Keratinocyte (primary cell): ENCODE results near the gene TBX20. TPM values are rescaled to one million over a fixed set of nuclear protein-coding genes. Genes with fewer than 3 reads are reported as not detected.

Experiments used
- DNase-seq: peaks from one replicate; pipeline ENCODE4 v3.0.0-alpha.2; 2011; ENCODE audit warnings: low read depth, missing footprints, low spot score
- FAIRE-seq: peaks from 2 replicates; lab custom pipeline; 2011; peaks lifted over from hg19 to GRCh38; lab: Jason Lieb, UNC
- H2AFZ ChIP-seq: 2 replicates; pipeline ENCODE4 v1.6.0; 2012; ENCODE audit warnings: low read length, control low read depth, inconsistent platforms; ENCODE audit not compliant: control insufficient read depth
- H3K27ac ChIP-seq: 2 replicates; pipeline ENCODE4 v1.5.1; 2011; ENCODE audit warnings: low read length; ENCODE audit not compliant: control insufficient read depth, insufficient read depth
- H3K27me3 ChIP-seq: 3 replicates; pipeline ENCODE4 v1.6.0; 2011; ENCODE audit warnings: low read length; ENCODE audit not compliant: control insufficient read depth, insufficient read depth; ENCODE audit errors: extremely low read depth
- H3K36me3 ChIP-seq, 2 experiments: 2 replicates in 1 of 2; 3 replicates in 1 of 2; pipeline ENCODE4 v1.5.1; 2011; ENCODE audit warnings: low read length in 2 of 2, mild to moderate bottlenecking in 1 of 2; ENCODE audit not compliant: control insufficient read depth in 2 of 2, insufficient read depth in 2 of 2; ENCODE audit errors: extremely low read depth in 1 of 2
- H3K4me1 ChIP-seq: 3 replicates; pipeline ENCODE4 v1.5.1; 2011; ENCODE audit warnings: low read length; ENCODE audit not compliant: control insufficient read depth, insufficient read depth; ENCODE audit errors: extremely low read depth
- H3K4me2 ChIP-seq: 3 replicates; pipeline ENCODE4 v1.6.0; 2011; ENCODE audit warnings: low read depth, low read length; ENCODE audit not compliant: control insufficient read depth, insufficient read depth; ENCODE audit errors: extremely low read depth
- H3K4me3 ChIP-seq, 3 experiments: fragments of 200-600 bp in 1 of 3; sonication (generic) in 1 of 3; 2 replicates in 2 of 3; 3 replicates in 1 of 3; pipeline ENCODE4 v1.5.1; 2011 to 2016; ENCODE audit warnings: low read length in 3 of 3, mild to moderate bottlenecking in 3 of 3, control low read depth in 2 of 3, inconsistent platforms in 1 of 3, low read depth in 1 of 3, mixed read lengths in 1 of 3, mixed run types in 1 of 3, moderate library complexity in 1 of 3; ENCODE audit not compliant: control insufficient read depth in 2 of 3, insufficient read depth in 2 of 3; ENCODE audit errors: extremely low read depth in 1 of 3
- H3K79me2 ChIP-seq: 2 replicates; pipeline ENCODE4 v1.6.0; 2012; ENCODE audit warnings: low read length; ENCODE audit not compliant: control insufficient read depth, insufficient read depth
- H3K9ac ChIP-seq: 3 replicates; pipeline ENCODE4 v1.6.0; 2011; ENCODE audit warnings: low read length; ENCODE audit not compliant: control insufficient read depth, insufficient read depth; ENCODE audit errors: extremely low read depth
- H3K9me1 ChIP-seq: 3 replicates; pipeline ENCODE4 v1.6.0; 2011; ENCODE audit warnings: low read length; ENCODE audit not compliant: control insufficient read depth, insufficient read depth; ENCODE audit errors: extremely low read depth
- H3K9me3 ChIP-seq: 2 replicates; pipeline ENCODE4 v1.5.1; 2012; ENCODE audit warnings: low read depth, low read length; ENCODE audit not compliant: control insufficient read depth
- H4K20me1 ChIP-seq: 3 replicates; pipeline ENCODE4 v1.6.0; 2011; ENCODE audit warnings: low read length; ENCODE audit not compliant: control insufficient read depth, insufficient read depth; ENCODE audit errors: extremely low read depth
- EZH2 ChIP-seq: IDR thresholded peaks from one replicate; pipeline ENCODE4 v1.6.1; 2012; ENCODE audit warnings: inconsistent platforms, mild to moderate bottlenecking, low read length, moderate library complexity
- dilution Hi-C: fragments of 300-500 bp; cut with MboI; formaldehyde crosslinking; loops from one replicate; pipeline ENCODE4 v1.7.0; 2020; ENCODE audit warnings: low sequenced_read_pairs; ENCODE audit not compliant: extremely low pct_ligation_motif_present
- polyA plus RNA-seq, 5 experiments: library from polyadenylated mRNA; depleted of rRNA in 3 of 5; stranded (reverse) in 3 of 5; stranded (forward) in 1 of 5; unstranded in 1 of 5; fragments of >200 nt; gene quantifications; 1 replicate in 1 of 5; 2 replicates in 3 of 5; 3 replicates in 1 of 5; pipeline versions ENCODE4 v1.2.1 to v1.2.3, GENCODE V29; 2011 to 2012; ENCODE audit warnings: missing spikeins in 2 of 5, low read depth in 1 of 5, low replicate concordance in 1 of 5
- TF ChIP-seq, protein P1 (sequence below), 3 experiments: IDR thresholded peaks in 1 of 3; conservative IDR thresholded peaks in 1 of 3; optimal IDR thresholded peaks in 1 of 3; 2 replicates in 2 of 3; 3 replicates in 1 of 3; pipeline versions ENCODE3 to v1.5.1; 2011; ENCODE audit warnings: low read length in 3 of 3, mild to moderate bottlenecking in 3 of 3, moderate library complexity in 2 of 3, control low read depth in 1 of 3, inconsistent platforms in 1 of 3; ENCODE audit not compliant: insufficient read depth in 2 of 3; ENCODE audit errors: extremely low read depth in 1 of 3

TBX20 gene
- polyA plus RNA-seq, 1 donor (not counting 4 experiments of a cell fraction or from before 2014, with no cell fraction given) = not detected

DNA sequence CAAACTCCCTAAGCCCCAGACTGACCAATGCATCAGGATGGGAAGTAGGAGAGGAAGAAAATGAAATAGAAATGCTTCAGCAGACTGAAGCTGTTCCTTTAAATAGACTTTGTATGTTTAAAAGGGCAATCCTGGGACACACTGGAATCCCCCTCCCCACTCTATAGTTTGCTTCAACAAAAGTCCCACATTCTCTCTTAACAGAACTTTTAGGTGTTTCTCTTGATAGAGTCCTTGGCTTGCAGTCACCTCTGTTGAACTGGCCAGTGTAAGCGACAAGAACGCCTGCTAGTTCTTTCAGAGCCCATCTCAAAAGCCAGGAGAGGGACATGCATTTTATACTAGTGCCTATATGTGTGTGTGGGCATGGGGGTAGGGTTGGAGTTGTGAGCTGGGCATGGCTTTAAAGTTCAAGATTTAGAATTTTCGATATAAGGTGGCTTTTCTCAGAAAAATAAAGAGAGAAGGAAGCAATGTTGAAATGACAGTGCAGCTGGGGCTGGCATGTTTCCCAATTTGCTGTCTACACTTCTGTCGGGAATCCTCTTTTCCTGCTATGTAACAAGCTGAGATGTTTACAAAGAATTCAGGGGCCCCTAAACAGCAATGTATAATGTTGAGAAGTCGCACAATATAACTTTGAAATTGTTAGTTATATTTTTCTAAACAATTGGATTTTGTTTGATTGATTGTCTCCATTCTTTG is 2.1 kb downstream of the TBX20 start:
- no peaks in the 10 kb centered on the region for H4K20me1 ChIP-seq
- H3K79me2 ChIP-seq = no peaks in the 10 kb centered on the region
- peaks cover 86% of the 10 kb centered on the region for H3K27me3 ChIP-seq
- dilution Hi-C loops = no loop called here
- no peaks in the 10 kb centered on the region for H3K9me1 ChIP-seq
- no peak overlapping the region for H3K27ac ChIP-seq
- FAIRE-seq = no peak
- no peak for DNase-seq
- no peak overlapping the region for H3K4me2 ChIP-seq
- no peaks in the 10 kb centered on the region for H3K4me1 ChIP-seq
- H3K36me3 ChIP-seq = no peaks in the 10 kb centered on the region
- TF ChIP-seq EZH2 = peak; percentile 32
- TF ChIP-seq, protein P1, sequence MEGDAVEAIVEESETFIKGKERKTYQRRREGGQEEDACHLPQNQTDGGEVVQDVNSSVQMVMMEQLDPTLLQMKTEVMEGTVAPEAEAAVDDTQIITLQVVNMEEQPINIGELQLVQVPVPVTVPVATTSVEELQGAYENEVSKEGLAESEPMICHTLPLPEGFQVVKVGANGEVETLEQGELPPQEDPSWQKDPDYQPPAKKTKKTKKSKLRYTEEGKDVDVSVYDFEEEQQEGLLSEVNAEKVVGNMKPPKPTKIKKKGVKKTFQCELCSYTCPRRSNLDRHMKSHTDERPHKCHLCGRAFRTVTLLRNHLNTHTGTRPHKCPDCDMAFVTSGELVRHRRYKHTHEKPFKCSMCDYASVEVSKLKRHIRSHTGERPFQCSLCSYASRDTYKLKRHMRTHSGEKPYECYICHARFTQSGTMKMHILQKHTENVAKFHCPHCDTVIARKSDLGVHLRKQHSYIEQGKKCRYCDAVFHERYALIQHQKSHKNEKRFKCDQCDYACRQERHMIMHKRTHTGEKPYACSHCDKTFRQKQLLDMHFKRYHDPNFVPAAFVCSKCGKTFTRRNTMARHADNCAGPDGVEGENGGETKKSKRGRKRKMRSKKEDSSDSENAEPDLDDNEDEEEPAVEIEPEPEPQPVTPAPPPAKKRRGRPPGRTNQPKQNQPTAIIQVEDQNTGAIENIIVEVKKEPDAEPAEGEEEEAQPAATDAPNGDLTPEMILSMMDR (optimal IDR thresholded peaks at IDR 0.05 in 1 of 3, IDR thresholded peaks at IDR 0.05 in 1 of 3, conservative IDR thresholded peaks at IDR 0.05 in 1 of 3; ENCODE audit: extremely low read depth in 1 of 3, insufficient read depth in 2 of 3, low read length in 3 of 3) = no peak
- H3K9me3 ChIP-seq = peaks cover 14% of the 10 kb centered on the region
- H3K9ac ChIP-seq = no peak overlapping the region
- no peak overlapping the region for H3K4me3 ChIP-seq
- no peak overlapping the region for H2AFZ ChIP-seq

DNA sequence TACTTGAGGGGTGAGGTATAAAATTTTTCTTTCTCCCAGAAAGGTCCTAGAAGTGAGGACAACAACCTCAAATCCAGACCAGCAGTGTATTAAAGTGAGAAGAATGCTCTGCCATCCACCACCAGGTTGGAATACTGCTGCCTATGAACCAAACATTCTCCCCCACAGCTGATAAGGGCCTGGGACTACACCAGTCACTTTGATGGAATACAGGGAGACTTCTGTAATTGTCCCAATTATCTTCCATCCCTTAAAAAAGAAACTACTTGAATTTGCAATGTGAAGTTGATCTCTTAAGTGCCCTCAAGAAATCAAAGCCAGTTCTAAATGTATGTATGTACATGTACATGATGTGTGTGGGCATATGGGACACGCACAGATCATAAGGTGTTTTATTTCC is 3.0 kb downstream of the TBX20 start:
- H4K20me1 ChIP-seq = no peaks in the 10 kb centered on the region
- no peaks in the 10 kb centered on the region for H3K79me2 ChIP-seq
- no peak overlapping the region for H3K4me2 ChIP-seq
- H3K9ac ChIP-seq = no peak overlapping the region
- no peaks in the 10 kb centered on the region for H3K36me3 ChIP-seq
- H3K27me3 ChIP-seq = peaks cover 78% of the 10 kb centered on the region
- no peak for FAIRE-seq
- H3K27ac ChIP-seq = no peak overlapping the region
- no peaks in the 10 kb centered on the region for H3K4me1 ChIP-seq
- H3K4me3 ChIP-seq = no peak overlapping the region
- H3K9me3 ChIP-seq = peaks cover 14% of the 10 kb centered on the region
- no peak for DNase-seq
- dilution Hi-C loops = no loop called here
- H3K9me1 ChIP-seq = no peaks in the 10 kb centered on the region
- no peak overlapping the region for H2AFZ ChIP-seq
- no peak for TF ChIP-seq EZH2
- TF ChIP-seq, protein P1 (optimal IDR thresholded peaks at IDR 0.05 in 1 of 3, IDR thresholded peaks at IDR 0.05 in 1 of 3, conservative IDR thresholded peaks at IDR 0.05 in 1 of 3; ENCODE audit: extremely low read depth in 1 of 3, insufficient read depth in 2 of 3, low read length in 3 of 3) = no peak
